PC-3 (cell line): ENCODE measurements around the gene CERS2. TPM values are rescaled to one million over a fixed set of nuclear protein-coding genes. Genes with fewer than 3 reads are reported as not detected.

Source experiments
- ATAC-seq: fragments of 200-7000 bp; cut with Tn5 transposase; 2 replicates; pipeline ENCODE4 v1.9.1; 2020; ENCODE audit warnings: mild to moderate bottlenecking, moderate library complexity
- BruUV-seq: library from RNA; stranded (reverse); fragments of 400-500 nt; replicated peaks from 2 replicates; lab custom pipeline; 2021; lab: Mats Ljungman, UMichigan
- CTCF ChIA-PET: fragments of 300-600 bp; sonication (Branson Sonifier 250); formaldehyde crosslinking; loops from one replicate; lab custom pipeline; 2022; ENCODE audit warnings: antibody characterized with exemption; lab: Charles Lee
- POLR2A ChIA-PET: fragments of 300-600 bp; sonication (Branson Sonifier 250); formaldehyde crosslinking; loops from one replicate; lab custom pipeline; 2022; ENCODE audit warnings: antibody characterized with exemption; ENCODE audit not compliant: unreplicated experiment; lab: Charles Lee
- DNase-seq: peaks from one replicate; pipeline ENCODE4 v3.0.0-alpha.2; 2015
- H2AFZ ChIP-seq: fragments of 300-600 bp; sonication (generic); 2 replicates; pipeline ENCODE4 v1.6.0; 2016; ENCODE audit warnings: antibody characterized with exemption, low read length
- H3F3A ChIP-seq: fragments of 300-600 bp; sonication (generic); one replicate; pipeline ENCODE4 v1.6.0; 2017; ENCODE audit warnings: antibody characterized with exemption, low read length, control low read depth, mild to moderate bottlenecking; ENCODE audit not compliant: unreplicated experiment
- H3K27ac ChIP-seq: fragments of 300-600 bp; sonication (generic); 2 replicates; pipeline ENCODE4 v1.5.1; 2016; ENCODE audit warnings: mild to moderate bottlenecking, low read length
- H3K27me3 ChIP-seq: fragments of 300-600 bp; sonication (generic); 2 replicates; pipeline ENCODE4 v1.6.1; 2016; ENCODE audit warnings: low read length, mixed read lengths
- H3K36me3 ChIP-seq: fragments of 300-600 bp; sonication (generic); 2 replicates; pipeline ENCODE4 v1.6.1; 2016; ENCODE audit warnings: low read depth, mixed run types, low read length, mixed read lengths
- H3K4me1 ChIP-seq: fragments of 300-600 bp; sonication (generic); 2 replicates; pipeline ENCODE4 v1.5.1; 2016; ENCODE audit warnings: low read length; ENCODE audit not compliant: insufficient read depth
- H3K4me2 ChIP-seq: fragments of 300-600 bp; sonication (generic); 2 replicates; pipeline ENCODE4 v1.6.0; 2016; ENCODE audit warnings: low read length
- H3K4me3 ChIP-seq: fragments of 300-600 bp; sonication (generic); 2 replicates; pipeline ENCODE4 v1.5.1; 2016; ENCODE audit warnings: mild to moderate bottlenecking, low read length, mixed read lengths
- H3K79me2 ChIP-seq: fragments of 300-600 bp; sonication (generic); 2 replicates; pipeline ENCODE4 v1.6.1; 2017; ENCODE audit warnings: low read length, mixed read lengths
- H3K9ac ChIP-seq: fragments of 300-600 bp; sonication (generic); 2 replicates; pipeline ENCODE4 v1.6.0; 2016; ENCODE audit warnings: mild to moderate bottlenecking, low read length
- H3K9me2 ChIP-seq: fragments of 300-600 bp; sonication (generic); replicated peaks from 2 replicates; pipeline ENCODE4 v1.6.1; 2016; ENCODE audit warnings: mixed run types, low read length, mixed read lengths
- H3K9me3 ChIP-seq: fragments of 300-600 bp; sonication (generic); 2 replicates; pipeline ENCODE4 v1.6.1; 2016; ENCODE audit warnings: low read length, mixed read lengths
- H4K20me1 ChIP-seq: fragments of 300-600 bp; sonication (generic); 2 replicates; pipeline ENCODE4 v1.6.1; 2016; ENCODE audit warnings: low read length, mixed read lengths
- EZH2 ChIP-seq: fragments of 300-600 bp; sonication (generic); IDR thresholded peaks from one replicate; pipeline ENCODE4 v1.6.1; 2017; ENCODE audit warnings: antibody characterized with exemption, mild to moderate bottlenecking, low read length; ENCODE audit not compliant: unreplicated experiment
- EZH2phosphoT487 ChIP-seq: fragments of 300-600 bp; sonication (generic); IDR thresholded peaks from 2 replicates; pipeline ENCODE4 v1.6.1; 2018; ENCODE audit warnings: mild to moderate bottlenecking, antibody characterized with exemption, low read length, borderline replicate concordance
- intact Hi-C: fragments of 100-400 bp; cut with micrococcal nuclease; formaldehyde crosslinking; loops from 2 replicates; pipeline ENCODE4 v1.9.0; 2023
- total RNA-seq: library from RNA; depleted of rRNA; stranded (reverse); fragments of >200 nt; gene quantifications from 2 replicates; pipeline ENCODE4 v1.2.3, GENCODE V29; 2014
- TF ChIP-seq, protein P1 (sequence below): fragments of 300-600 bp; sonication (generic); conservative IDR thresholded peaks from 2 replicates; pipeline ENCODE4 v1.5.1; 2017; ENCODE audit warnings: antibody characterized with exemption, low read depth, mild to moderate bottlenecking, low read length

CERS2 gene
- total RNA-seq, 1 experiment from 2014 or later = 176 TPM

GRCh38 chr1:150960646-150961045, 14.0 kb downstream of the CERS2 start:
- Histone ChIP-seq H3K36me3 (peaks cover 43% of the 10 kb centered on the region), H3K27ac (no peak overlapping the region), H3K4me2 (no peak overlapping the region), H2AFZ (no peak overlapping the region), H3K4me1 (no peaks in the 10 kb centered on the region), H3K4me3 (no peak overlapping the region), H3K9ac (no peak overlapping the region), H3K27me3 (no peaks in the 10 kb centered on the region), H3K9me2 (no peaks in the 10 kb centered on the region), H3K79me2 (no peaks in the 10 kb centered on the region), H4K20me1 (no peaks in the 10 kb centered on the region), H3K9me3 (no peaks in the 10 kb centered on the region), H3F3A (no peaks in the 10 kb centered on the region)
- TF ChIP-seq, protein P1, sequence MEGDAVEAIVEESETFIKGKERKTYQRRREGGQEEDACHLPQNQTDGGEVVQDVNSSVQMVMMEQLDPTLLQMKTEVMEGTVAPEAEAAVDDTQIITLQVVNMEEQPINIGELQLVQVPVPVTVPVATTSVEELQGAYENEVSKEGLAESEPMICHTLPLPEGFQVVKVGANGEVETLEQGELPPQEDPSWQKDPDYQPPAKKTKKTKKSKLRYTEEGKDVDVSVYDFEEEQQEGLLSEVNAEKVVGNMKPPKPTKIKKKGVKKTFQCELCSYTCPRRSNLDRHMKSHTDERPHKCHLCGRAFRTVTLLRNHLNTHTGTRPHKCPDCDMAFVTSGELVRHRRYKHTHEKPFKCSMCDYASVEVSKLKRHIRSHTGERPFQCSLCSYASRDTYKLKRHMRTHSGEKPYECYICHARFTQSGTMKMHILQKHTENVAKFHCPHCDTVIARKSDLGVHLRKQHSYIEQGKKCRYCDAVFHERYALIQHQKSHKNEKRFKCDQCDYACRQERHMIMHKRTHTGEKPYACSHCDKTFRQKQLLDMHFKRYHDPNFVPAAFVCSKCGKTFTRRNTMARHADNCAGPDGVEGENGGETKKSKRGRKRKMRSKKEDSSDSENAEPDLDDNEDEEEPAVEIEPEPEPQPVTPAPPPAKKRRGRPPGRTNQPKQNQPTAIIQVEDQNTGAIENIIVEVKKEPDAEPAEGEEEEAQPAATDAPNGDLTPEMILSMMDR = no peak
- no peak for TF ChIP-seq EZH2phosphoT487
- TF ChIP-seq EZH2 = no peak
- POLR2A ChIA-PET = interaction anchor here (0.6 kb wide), 1 partner anchor 230 kb away, joined by 3 read pairs; the partner anchor contains the start of gene VPS72
- intact Hi-C loops = no loop called here
- ATAC-seq (no peak), DNase-seq (no peak)
- CTCF ChIA-PET = no interaction called here
- BruUV-seq = no TSS peak

DNA sequence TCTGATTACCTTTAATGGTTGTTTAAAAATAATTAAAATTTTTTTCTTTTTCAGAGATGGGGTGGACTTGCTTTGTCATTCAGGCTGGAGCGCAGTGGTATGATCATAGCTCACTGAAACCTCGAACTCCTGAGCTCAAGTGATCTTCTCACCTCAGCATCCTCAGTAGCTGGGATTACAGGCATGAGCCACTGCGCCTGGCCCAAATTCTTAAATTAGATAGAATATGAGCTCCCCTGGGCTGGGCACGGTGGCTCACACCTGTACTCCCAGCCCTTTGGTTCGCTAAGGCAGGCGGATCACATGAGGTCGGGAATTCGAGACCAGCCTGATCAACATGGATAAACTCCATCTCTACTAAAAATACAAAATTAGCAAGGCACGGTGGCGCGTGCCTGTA, 17.0 kb downstream of the CERS2 start:
- H3K36me3 ChIP-seq = peaks cover 27% of the 10 kb centered on the region

DNA sequence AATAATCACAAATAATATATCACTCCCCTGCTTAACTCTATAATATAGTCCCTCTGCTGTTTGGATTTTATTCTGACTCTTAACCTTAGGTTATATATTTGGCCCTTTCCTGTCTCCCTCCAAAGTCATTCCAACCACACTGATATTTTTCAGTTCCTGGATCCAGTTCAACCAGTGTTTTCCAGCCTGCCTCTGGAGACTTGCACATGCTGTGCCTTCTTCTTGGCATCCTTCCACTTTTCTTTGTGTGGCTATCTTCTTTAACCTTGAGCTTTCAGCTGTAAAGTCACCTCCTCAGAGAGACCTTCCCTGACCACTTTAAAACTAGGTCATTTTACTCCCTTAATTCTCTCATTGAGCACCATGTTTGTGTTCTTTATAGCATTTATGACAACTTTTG, 19.4 kb downstream of the CERS2 start:
- Histone ChIP-seq H3K4me2 (no peak overlapping the region), H3K4me3 (no peak overlapping the region), H3K4me1 (no peaks in the 10 kb centered on the region), H3K9ac (no peak overlapping the region), H3K27me3 (no peaks in the 10 kb centered on the region), H2AFZ (no peak overlapping the region), H4K20me1 (no peaks in the 10 kb centered on the region), H3K9me2 (no peaks in the 10 kb centered on the region), H3K27ac (no peak overlapping the region), H3F3A (no peaks in the 10 kb centered on the region), H3K79me2 (no peaks in the 10 kb centered on the region), H3K36me3 (peaks cover 28% of the 10 kb centered on the region), H3K9me3 (no peaks in the 10 kb centered on the region)
- ATAC-seq = no peak
- CTCF ChIA-PET = no interaction called here
- no peak for DNase-seq
- no TSS peak for BruUV-seq
- intact Hi-C loops = no loop called here
- TF ChIP-seq, protein P1 = no peak
- TF ChIP-seq EZH2 (no peak), EZH2phosphoT487 (no peak)
- POLR2A ChIA-PET = no interaction called here

More for the DNA sequence above, 17.0 kb downstream of the CERS2 start:
- DNase-seq (no peak), ATAC-seq (peak; percentile 24; the same call in 1 of the 2 replicates)
- CTCF ChIA-PET = interaction anchor here (0.9 to 1.4 kb wide), 3 partner anchors 38 to 100 kb away, joined by 5 to 9 read pairs (median 8); partner anchors contain the start of gene MINDY1
- Histone ChIP-seq H3K4me2 (no peak overlapping the region), H3K79me2 (no peaks in the 10 kb centered on the region), H3K27ac (no peak overlapping the region), H3F3A (no peaks in the 10 kb centered on the region), H3K4me3 (no peak overlapping the region), H2AFZ (no peak overlapping the region), H3K4me1 (no peaks in the 10 kb centered on the region), H3K9me2 (no peaks in the 10 kb centered on the region), H3K9ac (no peak overlapping the region), H4K20me1 (no peaks in the 10 kb centered on the region), H3K9me3 (no peaks in the 10 kb centered on the region), H3K27me3 (no peaks in the 10 kb centered on the region)
- POLR2A ChIA-PET = interaction anchor here (0.6 to 0.7 kb wide), 5 partner anchors 11 to 464 kb away, joined by 3 to 13 read pairs (median 4); no protein-coding TSS in a partner anchor
- BruUV-seq = no TSS peak
- intact Hi-C loops = loop anchor here (1.0 to 2.0 kb wide), 2 partner anchors 13 to 22 kb away; no protein-coding TSS in a partner anchor
- TF ChIP-seq, protein P1 = no peak
- TF ChIP-seq EZH2phosphoT487 (no peak), EZH2 (no peak)
